ENCODE results near the gene ABTB1.

DNA sequence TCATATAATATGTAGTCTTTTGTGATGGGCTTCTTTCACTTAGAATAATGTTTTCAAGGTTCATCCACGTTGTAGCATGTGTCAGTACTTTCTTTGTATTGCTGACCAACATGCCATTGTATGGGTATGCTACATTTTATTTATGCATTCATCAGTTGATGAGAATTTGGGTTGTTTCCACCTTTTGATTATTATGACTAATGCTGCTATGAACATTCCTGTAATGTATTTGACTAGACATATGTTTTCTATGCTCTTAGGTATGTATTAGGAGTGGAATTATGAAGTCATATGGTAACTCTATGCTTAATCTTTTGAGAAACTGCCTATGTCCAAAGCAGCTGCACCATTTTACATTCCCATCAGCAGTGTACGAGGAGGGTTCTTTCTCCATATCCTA lies 46.9 kb upstream of the ABTB1 start:
- TF ChIP-seq POLR2A (IDR thresholded peaks at IDR 0.05; ENCODE audit: low read depth, low read length) (no peak), POLR2AphosphoS5 (IDR thresholded peaks at IDR 0.05; ENCODE audit: low read depth, low read length) (no peak), TAF1 (IDR thresholded peaks at IDR 0.05; ENCODE audit: borderline replicate concordance, low read depth, low read length) (no peak)
